Astrocyte of the spinal cord (primary cell): ENCODE measurements around the gene CCDC91.
"Not testable (repeated sequence)": the region's sequence is repeated elsewhere in the genome, so short reads cannot be mapped to it uniquely, and the experiment has no call there.

Experiments
- DNase-seq: peaks from one replicate; pipeline ENCODE4 v3.0.0; 2011; ENCODE audit warnings: low read depth, low spot score
- H3K4me3 ChIP-seq: 2 replicates; pipeline ENCODE4 v1.5.1; 2011; ENCODE audit warnings: low read depth, mild to moderate bottlenecking, low read length, moderate library complexity
- CTCF ChIP-seq: IDR thresholded peaks from 2 replicates; pipeline ENCODE4 v1.5.1; 2012; ENCODE audit warnings: low read depth, mild to moderate bottlenecking, low read length, inconsistent platforms
- in situ Hi-C: cut with HindIII; loops from 2 replicates; pipeline ENCODE4 v1.10.0; 2017; ENCODE audit warnings: low sequenced_read_pairs

The CCDC91 gene

GRCh38 chr12:28355161-28355560 lies 164.9 kb downstream of the CCDC91 start:
- H3K4me3 ChIP-seq: no peak overlapping the region
- in situ Hi-C loops: no loop called here
- TF ChIP-seq CTCF: no peak
- DNase-seq: no peak

- no peak overlapping the region for H3K4me3 ChIP-seq
- in situ Hi-C loops: no loop called here
- TF ChIP-seq CTCF: no peak
- no peak for DNase-seq
Observed at GRCh38 chr12:28360253-28360652, 170.0 kb downstream of the CCDC91 start.

GRCh38 chr12:28367326-28367725 lies 177.1 kb downstream of the CCDC91 start:
- no peak overlapping the region for H3K4me3 ChIP-seq
- no peak for TF ChIP-seq CTCF
- in situ Hi-C loops: no loop called here
- no peak for DNase-seq

GRCh38 chr12:28367993-28368392 lies 177.7 kb downstream of the CCDC91 start:
- DNase-seq: no peak
- no peak overlapping the region for H3K4me3 ChIP-seq
- in situ Hi-C loops: no loop called here
- TF ChIP-seq CTCF: no peak

GRCh38 chr12:28369483-28369882 lies 179.2 kb downstream of the CCDC91 start:
- TF ChIP-seq CTCF: no peak
- no peak overlapping the region for H3K4me3 ChIP-seq
- no peak for DNase-seq
- in situ Hi-C loops: no loop called here

- peak; percentile 47 for DNase-seq
- in situ Hi-C loops: no loop called here
- TF ChIP-seq CTCF: no peak
- no peak overlapping the region for H3K4me3 ChIP-seq
Observed at GRCh38 chr12:28374556-28374955, 184.3 kb downstream of the CCDC91 start.

- no peak for TF ChIP-seq CTCF
- DNase-seq: peak; percentile 91
- in situ Hi-C loops: no loop called here
- no peak overlapping the region for H3K4me3 ChIP-seq
Observed at GRCh38 chr12:28378736-28379135, 188.5 kb downstream of the CCDC91 start.

- in situ Hi-C loops, DNase-seq, H3K4me3 ChIP-seq: not testable (repeated sequence)
Observed at GRCh38 chr12:28379779-28380178, 189.5 kb downstream of the CCDC91 start.
